ENCODE results near the gene ANTXR2. TPM values are rescaled to one million over a fixed set of nuclear protein-coding genes. Genes with fewer than 3 reads are reported as not detected.

ANTXR2 gene
- polyA plus RNA-seq, 1 of the 3 experiments (the other 2 are of a cell fraction), result 48.8 TPM

DNA sequence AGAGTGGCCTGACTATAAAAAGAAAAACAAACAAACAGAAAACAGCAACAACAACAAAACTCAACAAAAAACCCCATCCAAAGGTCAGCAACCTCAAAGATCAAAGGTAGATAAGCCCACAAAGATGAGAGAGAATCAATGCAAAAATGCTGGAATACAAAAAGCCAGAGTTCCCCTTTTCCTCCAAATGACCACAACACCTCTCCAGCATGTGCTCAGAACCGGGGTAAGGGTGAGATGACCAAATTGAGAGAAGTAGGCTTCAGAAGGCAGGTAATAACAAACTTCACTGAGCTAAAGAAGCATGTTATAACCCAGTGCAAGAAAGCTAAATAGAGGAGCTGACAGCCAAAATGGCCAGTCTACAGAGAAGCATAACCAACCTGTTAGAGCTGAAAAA, 43.5 kb upstream of the ANTXR2 start:
- no peak overlapping the region for H2AFZ ChIP-seq (ENCODE audit: low read depth)
- WGBS (ENCODE audit: low lambda C conversion rate), result 52% methylated on average over 1 of the region's 1 CpG
- H3K79me2 ChIP-seq (ENCODE audit: insufficient read depth), result no peaks in the 10 kb centered on the region
- POLR2A ChIA-PET, result no interaction called here
- no peaks in the 10 kb centered on the region for H3K27me3 ChIP-seq (ENCODE audit: insufficient read depth)
- no peaks in the 10 kb centered on the region for H3K36me3 ChIP-seq (replicated peaks in 1 of 2; ENCODE audit: control insufficient read depth in 1 of 2, insufficient read depth in 2 of 2, low read length in 1 of 2)
- H3K4me3 ChIP-seq (ENCODE audit: low read depth in 2 of 2, low read length in 1 of 2), result no peak overlapping the region
- no peak overlapping the region for H3K4me2 ChIP-seq
- CTCF ChIA-PET, result no interaction called here
- H3F3A ChIP-seq (replicated peaks; ENCODE audit: insufficient read depth), result peaks cover 3% of the 10 kb centered on the region
- H4K20me1 ChIP-seq (ENCODE audit: insufficient read depth), result no peaks in the 10 kb centered on the region
- DNase-seq, result no peak
- H3K9me2 ChIP-seq, result no peaks in the 10 kb centered on the region
- no peak for TF ChIP-seq NRF1 (IDR thresholded peaks at IDR 0.05; ENCODE audit: low read depth, low read length)
- TF ChIP-seq, protein P1, sequence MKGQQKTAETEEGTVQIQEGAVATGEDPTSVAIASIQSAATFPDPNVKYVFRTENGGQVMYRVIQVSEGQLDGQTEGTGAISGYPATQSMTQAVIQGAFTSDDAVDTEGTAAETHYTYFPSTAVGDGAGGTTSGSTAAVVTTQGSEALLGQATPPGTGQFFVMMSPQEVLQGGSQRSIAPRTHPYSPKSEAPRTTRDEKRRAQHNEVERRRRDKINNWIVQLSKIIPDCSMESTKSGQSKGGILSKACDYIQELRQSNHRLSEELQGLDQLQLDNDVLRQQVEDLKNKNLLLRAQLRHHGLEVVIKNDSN (IDR thresholded peaks at IDR 0.05; ENCODE audit: borderline replicate concordance, low read depth), result no peak
- TF ChIP-seq, protein P2, sequence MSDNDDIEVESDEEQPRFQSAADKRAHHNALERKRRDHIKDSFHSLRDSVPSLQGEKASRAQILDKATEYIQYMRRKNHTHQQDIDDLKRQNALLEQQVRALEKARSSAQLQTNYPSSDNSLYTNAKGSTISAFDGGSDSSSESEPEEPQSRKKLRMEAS (IDR thresholded peaks at IDR 0.05; ENCODE audit: low read depth), result no peak
- no peak overlapping the region for H3K27ac ChIP-seq (ENCODE audit: low read depth in 2 of 2, low read length in 1 of 2)
- no peak overlapping the region for H3K9ac ChIP-seq
- no peaks in the 10 kb centered on the region for H3K4me1 ChIP-seq (ENCODE audit: control insufficient read depth in 1 of 2, insufficient read depth in 2 of 2, low read depth in 1 of 2, low read length in 1 of 2)
- 0 out of 2 replicates have a peak, but pooled peaks cover 8% of the 10 kb centered on the region for H3K9me3 ChIP-seq

DNA sequence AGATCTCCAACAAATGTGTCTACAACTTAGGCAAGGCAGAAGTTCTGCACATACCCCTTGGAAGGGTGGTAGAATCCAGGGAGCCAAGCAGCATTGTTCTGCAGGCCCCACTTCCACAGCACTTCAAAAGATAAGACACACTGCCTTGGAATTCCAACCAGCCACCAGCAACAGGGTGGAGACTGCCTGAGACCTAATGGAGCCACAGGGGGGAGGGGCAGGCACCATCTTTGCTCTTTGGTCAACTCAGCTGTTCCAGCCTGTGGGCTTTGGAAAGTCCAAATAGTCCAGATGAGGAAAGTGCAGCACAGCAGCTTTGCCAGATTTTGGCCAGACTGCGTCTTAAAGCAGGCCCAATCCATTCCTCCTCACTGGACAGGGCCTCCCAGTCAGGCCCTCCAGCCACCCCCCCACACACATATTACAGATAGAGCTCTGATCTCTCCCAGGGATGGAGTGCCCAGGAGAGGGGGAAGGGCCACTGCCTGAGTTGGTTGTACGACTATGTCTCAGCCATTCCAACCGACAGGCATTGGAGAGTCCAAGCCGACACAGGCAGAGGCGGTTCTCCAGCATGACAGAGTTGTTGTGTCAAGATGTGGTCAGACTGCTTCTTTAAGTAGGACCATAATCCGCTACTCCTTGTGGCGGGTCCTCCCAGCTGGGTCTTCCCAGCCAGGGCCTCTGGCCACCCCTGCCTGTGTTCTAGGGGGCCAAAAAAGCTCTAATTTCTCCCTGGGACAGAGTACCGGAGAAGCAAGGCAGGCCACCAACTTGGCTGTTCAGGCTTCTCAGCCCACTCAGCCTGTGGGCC, 42.5 kb upstream of the ANTXR2 start:
- POLR2A ChIA-PET, result no interaction called here
- TF ChIP-seq SIN3A (IDR thresholded peaks at IDR 0.05; ENCODE audit: borderline replicate concordance, low read depth, low read length) (no peak), GATA2 (CRISPR knock-in tag; IDR thresholded peaks at IDR 0.05) (no peak), YY1 (IDR thresholded peaks at IDR 0.05; ENCODE audit: low read depth) (no peak), MXI1 (IDR thresholded peaks at IDR 0.05; ENCODE audit: low read depth, low read length) (no peak), NFIC (IDR thresholded peaks at IDR 0.05; ENCODE audit: borderline replicate concordance) (no peak), RXRA (IDR thresholded peaks at IDR 0.05; ENCODE audit: borderline replicate concordance, low read depth) (no peak), NRF1 (IDR thresholded peaks at IDR 0.05; ENCODE audit: low read depth, low read length) (no peak), EP300 (IDR thresholded peaks at IDR 0.05; ENCODE audit: borderline replicate concordance in 1 of 2, low read depth in 1 of 2, low read length in 1 of 2) (no peak), POLR2AphosphoS5 (IDR thresholded peaks at IDR 0.05; ENCODE audit: low read depth, low read length) (no peak), RAD21 (IDR thresholded peaks at IDR 0.05; ENCODE audit: low read length) (no peak), RFX5 (IDR thresholded peaks at IDR 0.05; ENCODE audit: low read length) (no peak), FOXJ3 (CRISPR knock-in tag; IDR thresholded peaks at IDR 0.05) (no peak), GABPA (IDR thresholded peaks at IDR 0.05; ENCODE audit: low read depth) (no peak), RCOR1 (IDR thresholded peaks at IDR 0.05; ENCODE audit: low read length) (no peak)
- TF ChIP-seq, protein P3, sequence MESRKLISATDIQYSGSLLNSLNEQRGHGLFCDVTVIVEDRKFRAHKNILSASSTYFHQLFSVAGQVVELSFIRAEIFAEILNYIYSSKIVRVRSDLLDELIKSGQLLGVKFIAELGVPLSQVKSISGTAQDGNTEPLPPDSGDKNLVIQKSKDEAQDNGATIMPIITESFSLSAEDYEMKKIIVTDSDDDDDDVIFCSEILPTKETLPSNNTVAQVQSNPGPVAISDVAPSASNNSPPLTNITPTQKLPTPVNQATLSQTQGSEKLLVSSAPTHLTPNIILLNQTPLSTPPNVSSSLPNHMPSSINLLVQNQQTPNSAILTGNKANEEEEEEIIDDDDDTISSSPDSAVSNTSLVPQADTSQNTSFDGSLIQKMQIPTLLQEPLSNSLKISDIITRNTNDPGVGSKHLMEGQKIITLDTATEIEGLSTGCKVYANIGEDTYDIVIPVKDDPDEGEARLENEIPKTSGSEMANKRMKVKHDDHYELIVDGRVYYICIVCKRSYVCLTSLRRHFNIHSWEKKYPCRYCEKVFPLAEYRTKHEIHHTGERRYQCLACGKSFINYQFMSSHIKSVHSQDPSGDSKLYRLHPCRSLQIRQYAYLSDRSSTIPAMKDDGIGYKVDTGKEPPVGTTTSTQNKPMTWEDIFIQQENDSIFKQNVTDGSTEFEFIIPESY (IDR thresholded peaks at IDR 0.05; ENCODE audit: borderline replicate concordance, low read depth), result no peak
- TF ChIP-seq, protein P4, sequence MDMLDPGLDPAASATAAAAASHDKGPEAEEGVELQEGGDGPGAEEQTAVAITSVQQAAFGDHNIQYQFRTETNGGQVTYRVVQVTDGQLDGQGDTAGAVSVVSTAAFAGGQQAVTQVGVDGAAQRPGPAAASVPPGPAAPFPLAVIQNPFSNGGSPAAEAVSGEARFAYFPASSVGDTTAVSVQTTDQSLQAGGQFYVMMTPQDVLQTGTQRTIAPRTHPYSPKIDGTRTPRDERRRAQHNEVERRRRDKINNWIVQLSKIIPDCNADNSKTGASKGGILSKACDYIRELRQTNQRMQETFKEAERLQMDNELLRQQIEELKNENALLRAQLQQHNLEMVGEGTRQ (IDR thresholded peaks at IDR 0.05; ENCODE audit: borderline replicate concordance, low read depth, low read length), result no peak
- TF ChIP-seq, protein P5, sequence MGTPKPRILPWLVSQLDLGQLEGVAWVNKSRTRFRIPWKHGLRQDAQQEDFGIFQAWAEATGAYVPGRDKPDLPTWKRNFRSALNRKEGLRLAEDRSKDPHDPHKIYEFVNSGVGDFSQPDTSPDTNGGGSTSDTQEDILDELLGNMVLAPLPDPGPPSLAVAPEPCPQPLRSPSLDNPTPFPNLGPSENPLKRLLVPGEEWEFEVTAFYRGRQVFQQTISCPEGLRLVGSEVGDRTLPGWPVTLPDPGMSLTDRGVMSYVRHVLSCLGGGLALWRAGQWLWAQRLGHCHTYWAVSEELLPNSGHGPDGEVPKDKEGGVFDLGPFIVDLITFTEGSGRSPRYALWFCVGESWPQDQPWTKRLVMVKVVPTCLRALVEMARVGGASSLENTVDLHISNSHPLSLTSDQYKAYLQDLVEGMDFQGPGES (IDR thresholded peaks at IDR 0.05; ENCODE audit: low read depth, low read length), result no peak
- TF ChIP-seq, protein P2 (IDR thresholded peaks at IDR 0.05; ENCODE audit: low read depth), result no peak
- TF ChIP-seq, protein P1 (IDR thresholded peaks at IDR 0.05; ENCODE audit: borderline replicate concordance, low read depth), result no peak

More for the DNA sequence above, 42.5 kb upstream of the ANTXR2 start:
- H3K4me2 ChIP-seq, result no peak overlapping the region
- no peaks in the 10 kb centered on the region for H4K20me1 ChIP-seq (ENCODE audit: insufficient read depth)
- no peaks in the 10 kb centered on the region for H3K27me3 ChIP-seq (ENCODE audit: insufficient read depth)
- no peak overlapping the region for H3K4me3 ChIP-seq (ENCODE audit: low read depth in 2 of 2, low read length in 1 of 2)
- no peak overlapping the region for H2AFZ ChIP-seq (ENCODE audit: low read depth)
- CTCF ChIA-PET, result no interaction called here
- H3K79me2 ChIP-seq (ENCODE audit: insufficient read depth), result no peaks in the 10 kb centered on the region
- no peaks in the 10 kb centered on the region for H3K4me1 ChIP-seq (ENCODE audit: control insufficient read depth in 1 of 2, insufficient read depth in 2 of 2, low read depth in 1 of 2, low read length in 1 of 2)
- H3K9ac ChIP-seq, result no peak overlapping the region
- H3K9me3 ChIP-seq, result 0 out of 2 replicates have a peak, but pooled peaks cover 8% of the 10 kb centered on the region
- H3F3A ChIP-seq (replicated peaks; ENCODE audit: insufficient read depth), result peaks cover 3% of the 10 kb centered on the region
- no peaks in the 10 kb centered on the region for H3K36me3 ChIP-seq (replicated peaks in 1 of 2; ENCODE audit: control insufficient read depth in 1 of 2, insufficient read depth in 2 of 2, low read length in 1 of 2)
- H3K27ac ChIP-seq (ENCODE audit: low read depth in 2 of 2, low read length in 1 of 2), result no peak overlapping the region
- WGBS (ENCODE audit: low lambda C conversion rate), result 91% methylated on average over 5 of the region's 8 CpGs
- DNase-seq, result no peak
- H3K9me2 ChIP-seq, result no peaks in the 10 kb centered on the region
